Measurements from ENCODE around the gene C5AR1.
"Not testable (repeated sequence)": the region's sequence is repeated elsewhere in the genome, so short reads cannot be mapped to it uniquely, and the experiment has no call there.

C5AR1 gene

GRCh38 chr19:47296036-47296435 is 13.6 kb upstream of the C5AR1 start:
- DNase-seq = peak; percentile 70

- DNase-seq = not testable (repeated sequence)
These were observed 8.8 kb upstream of the C5AR1 start for GRCh38 chr19:47300867-47301266.

- DNase-seq = no peak
These were observed 7.4 kb upstream of the C5AR1 start for GRCh38 chr19:47302249-47302648.

- no peak for DNase-seq
These were observed 5.7 kb upstream of the C5AR1 start for GRCh38 chr19:47303966-47304365.

- peak; percentile 50 for DNase-seq
These were observed 4.3 kb upstream of the C5AR1 start for GRCh38 chr19:47305309-47305751.

GRCh38 chr19:47306303-47306702 is 3.4 kb upstream of the C5AR1 start:
- DNase-seq = no peak

GRCh38 chr19:47309038-47309437 is 623 bp upstream of the C5AR1 start:
- DNase-seq = no peak

GRCh38 chr19:47310323-47310722 is 662 bp downstream of the C5AR1 start:
- no peak for DNase-seq

- DNase-seq = no peak
These were observed 1.2 kb downstream of the C5AR1 start for GRCh38 chr19:47310819-47311218.

GRCh38 chr19:47312366-47313006 is 2.8 kb downstream of the C5AR1 start:
- no peak for DNase-seq

- no peak for DNase-seq
These were observed 4.2 kb downstream of the C5AR1 start for GRCh38 chr19:47313754-47314295.

GRCh38 chr19:47315125-47315821 is 5.6 kb downstream of the C5AR1 start:
- DNase-seq = peak; percentile 51

GRCh38 chr19:47316513-47316912 is 6.9 kb downstream of the C5AR1 start:
- DNase-seq = no peak

- no peak for DNase-seq
These were observed 10.5 kb downstream of the C5AR1 start for GRCh38 chr19:47319923-47320871.

- no peak for DNase-seq
These were observed 12.0 kb downstream of the C5AR1 start for GRCh38 chr19:47321630-47322029.

- no peak for DNase-seq
These were observed 12.4 kb downstream of the C5AR1 start for GRCh38 chr19:47322058-47322457.

GRCh38 chr19:47323409-47323808 is 13.7 kb downstream of the C5AR1 start:
- DNase-seq = no peak

- no peak for DNase-seq
These were observed 14.2 kb downstream of the C5AR1 start for GRCh38 chr19:47323872-47324271.

GRCh38 chr19:47324502-47324901 is 14.8 kb downstream of the C5AR1 start:
- DNase-seq = no peak

GRCh38 chr19:47330466-47330869 is 20.8 kb downstream of the C5AR1 start:
- DNase-seq = no peak

- no peak for DNase-seq
These were observed 21.8 kb downstream of the C5AR1 start for GRCh38 chr19:47331490-47331889.

- no peak for DNase-seq
These were observed 22.4 kb downstream of the C5AR1 start, which contains the start of gene C5AR2 for GRCh38 chr19:47331931-47332547. Gene C5AR2 (plus strand): TSS chr19:47332175. CDS start chr19:47340800, 8,625 bp downstream.

All from kidney glomerular epithelial cell (primary cell).